ENCODE data around the gene KIAA1328.

The KIAA1328 gene

GRCh38 chr18:37222999-37223378, 394.1 kb downstream of the KIAA1328 start:
- no peak for DNase-seq

DNA sequence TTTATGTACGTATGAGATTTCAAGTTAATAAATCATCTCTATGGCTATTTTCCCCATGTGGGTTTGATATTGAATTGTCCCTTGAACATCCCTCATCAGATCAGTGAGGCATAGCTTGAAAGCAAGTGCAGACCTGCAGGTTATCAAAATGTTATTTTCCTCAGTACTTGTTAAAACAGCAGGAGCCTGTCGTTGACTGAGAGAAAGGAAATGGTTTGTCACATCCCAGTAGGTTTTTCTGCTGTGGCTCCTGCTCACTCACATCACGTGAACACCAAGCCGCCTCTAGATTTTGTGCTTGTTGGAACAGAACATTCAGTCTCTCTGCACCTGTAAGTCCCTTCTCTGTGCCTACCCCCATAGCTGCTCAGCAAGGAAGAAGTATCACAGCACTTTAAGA, 396.4 kb downstream of the KIAA1328 start:
- no peak for DNase-seq

- no peak for DNase-seq
Measured at GRCh38 chr18:37230768-37231167, 401.8 kb downstream of the KIAA1328 start.

- DNase-seq = no peak
Measured at GRCh38 chr18:37231251-37231650, 402.3 kb downstream of the KIAA1328 start.

DNA sequence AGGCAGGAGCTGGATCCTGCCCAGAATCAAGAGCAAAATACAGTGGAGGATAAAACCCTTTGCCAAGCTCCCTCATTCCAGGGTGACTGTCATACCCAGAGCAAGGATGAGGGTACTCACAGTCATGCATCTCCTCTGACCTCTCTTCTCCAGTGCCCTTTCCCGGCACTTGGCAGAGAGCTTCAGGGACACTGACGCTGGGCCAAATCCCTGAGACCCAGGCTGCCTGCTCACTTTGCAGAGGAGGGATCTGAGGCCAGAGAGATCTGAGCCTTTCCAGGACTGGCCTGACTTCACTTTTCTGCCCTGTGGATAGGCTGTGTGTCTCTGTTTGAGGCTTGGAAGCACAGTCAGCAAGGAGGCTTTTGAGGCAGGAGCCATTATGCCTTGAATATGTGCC, 406.7 kb downstream of the KIAA1328 start:
- no peak for DNase-seq

DNA sequence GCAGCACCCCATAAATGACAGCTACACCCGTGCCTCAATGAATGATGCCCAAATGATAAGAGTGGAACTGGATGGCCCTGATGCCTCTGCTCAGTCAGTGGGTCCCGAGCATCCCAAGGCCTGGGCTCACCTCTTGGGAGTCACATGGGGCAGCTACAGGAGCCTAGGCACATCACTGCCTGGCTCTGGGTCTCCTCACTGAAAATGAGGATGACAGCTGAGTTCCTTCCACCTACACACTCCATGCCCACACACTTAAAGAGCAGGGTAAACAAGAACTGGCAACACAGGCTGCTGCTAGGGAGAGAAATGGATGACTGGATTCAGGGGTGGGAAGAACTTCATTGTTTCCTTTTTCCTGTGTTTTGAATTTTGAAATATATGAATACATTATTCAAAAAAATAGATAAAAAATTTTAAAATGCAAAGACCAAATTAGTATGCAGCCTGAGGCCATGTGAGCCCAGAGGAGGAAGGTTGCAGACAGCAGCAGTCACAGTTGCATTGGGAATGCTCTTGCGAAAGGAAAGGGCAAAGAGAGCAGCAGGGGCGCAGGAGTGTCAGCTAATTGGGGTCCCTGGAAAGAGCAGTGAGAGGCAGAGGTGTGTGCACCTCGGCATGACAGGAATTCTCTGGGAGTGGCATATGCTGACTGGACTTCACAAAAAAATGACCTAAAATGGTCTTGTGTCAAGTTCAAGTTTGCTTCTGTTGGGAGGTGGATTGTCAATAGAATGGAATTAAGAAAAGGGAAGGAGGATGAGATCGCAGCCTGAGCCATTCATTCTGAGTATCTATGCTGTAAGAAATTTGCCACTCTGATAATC, 409.6 kb downstream of the KIAA1328 start:
- DNase-seq = no peak

DNA sequence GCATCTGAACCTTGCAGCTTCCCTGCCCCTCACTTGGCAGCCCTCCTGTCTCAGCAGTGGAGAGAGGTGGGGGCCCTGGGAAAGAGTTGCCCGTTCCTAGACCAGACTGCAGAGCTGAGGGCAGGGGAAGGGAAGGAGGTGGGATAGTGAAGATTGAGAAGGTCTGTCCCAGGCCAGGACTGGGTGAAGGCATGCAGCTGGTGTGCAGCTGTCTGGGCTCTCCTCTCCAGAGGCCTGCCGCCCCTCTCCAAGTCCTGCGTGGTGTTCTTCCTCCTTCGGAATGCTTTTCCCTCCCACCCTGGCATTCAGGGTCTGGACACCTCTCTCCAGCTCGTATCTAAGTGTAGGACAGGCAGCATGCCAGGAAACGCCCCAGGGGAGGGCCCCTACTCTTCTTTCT, 413.2 kb downstream of the KIAA1328 start:
- DNase-seq = no peak

- DNase-seq = no peak
Measured at GRCh38 chr18:37242826-37243560, 414.1 kb downstream of the KIAA1328 start.

- no peak for DNase-seq
Measured at GRCh38 chr18:37243741-37244140, 414.8 kb downstream of the KIAA1328 start.

DNA sequence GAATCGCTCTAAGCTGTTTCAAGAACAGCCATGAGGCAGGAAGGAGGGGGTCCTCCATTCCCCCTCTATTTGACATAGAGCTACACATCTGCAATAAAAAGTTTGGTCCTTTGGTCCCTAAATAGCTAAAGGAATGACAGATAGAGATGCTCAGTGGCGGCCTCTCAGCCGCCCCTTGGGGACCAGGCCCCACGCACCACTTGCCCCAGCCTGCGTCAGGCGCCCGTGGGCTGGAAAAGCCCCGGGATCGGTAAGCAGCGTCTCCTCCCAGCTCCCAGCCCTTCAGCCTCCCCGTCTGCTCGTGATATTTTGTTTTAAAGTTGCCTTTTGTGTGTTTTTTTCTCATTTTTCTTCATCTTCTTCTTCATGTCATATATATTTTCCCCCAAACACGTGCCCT, 415.7 kb downstream of the KIAA1328 start:
- DNase-seq = no peak

DNA sequence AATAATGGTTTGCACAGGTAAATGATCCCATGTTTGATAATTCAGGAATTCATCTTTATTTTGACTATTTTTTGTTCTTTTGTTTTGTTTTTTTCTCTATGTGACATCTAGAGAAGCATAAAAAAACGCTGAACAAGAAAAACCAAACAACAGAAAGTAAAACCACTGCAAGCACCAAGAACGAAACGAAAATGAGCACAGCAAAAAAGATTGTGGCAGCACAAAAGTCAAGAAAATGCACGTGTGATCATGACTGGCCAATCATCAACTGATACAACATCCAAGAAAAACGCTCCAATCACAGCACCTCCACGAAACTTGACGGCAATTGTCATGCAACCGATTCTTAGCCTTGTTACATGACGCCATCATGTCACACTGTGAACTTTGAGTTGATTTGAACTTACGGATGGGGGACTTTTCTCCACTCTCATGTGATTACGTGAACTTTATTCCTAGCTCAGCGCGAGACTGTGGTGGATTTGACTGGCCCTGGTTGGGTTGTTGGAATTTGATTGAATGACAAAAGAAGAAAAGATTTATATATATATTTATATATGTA, 417.9 kb downstream of the KIAA1328 start:
- DNase-seq = no peak

DNA sequence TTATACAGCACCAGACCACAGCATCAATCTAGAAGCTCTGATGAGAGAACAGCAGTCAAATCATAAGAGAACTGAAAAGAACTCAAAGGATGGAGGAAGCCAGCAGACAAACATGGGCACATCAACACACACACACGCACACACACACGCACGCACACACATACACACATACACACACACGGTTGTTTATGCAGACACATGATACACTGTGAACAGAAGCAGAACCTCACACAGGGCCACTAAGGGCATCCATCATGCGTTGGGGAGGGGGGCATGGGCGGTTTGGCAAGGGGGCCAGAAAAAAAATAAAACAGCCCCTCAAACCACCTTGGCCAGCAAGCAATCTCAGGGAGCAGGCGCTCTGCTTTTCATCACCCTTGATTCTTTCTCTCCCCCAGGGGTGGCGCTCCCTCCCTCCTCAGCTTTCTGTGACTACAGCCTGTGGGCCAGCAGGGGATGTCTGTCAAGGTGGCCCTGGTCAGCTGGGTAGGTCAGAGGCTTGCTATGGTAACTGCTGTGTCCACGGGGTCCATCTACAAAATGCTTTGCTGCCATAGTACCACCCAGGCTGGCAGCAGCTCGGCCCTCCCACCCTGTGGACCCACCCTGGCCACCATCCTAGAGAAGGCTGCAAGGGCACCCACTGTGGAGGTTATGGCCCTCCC, 418.7 kb downstream of the KIAA1328 start:
- DNase-seq = no peak

DNA sequence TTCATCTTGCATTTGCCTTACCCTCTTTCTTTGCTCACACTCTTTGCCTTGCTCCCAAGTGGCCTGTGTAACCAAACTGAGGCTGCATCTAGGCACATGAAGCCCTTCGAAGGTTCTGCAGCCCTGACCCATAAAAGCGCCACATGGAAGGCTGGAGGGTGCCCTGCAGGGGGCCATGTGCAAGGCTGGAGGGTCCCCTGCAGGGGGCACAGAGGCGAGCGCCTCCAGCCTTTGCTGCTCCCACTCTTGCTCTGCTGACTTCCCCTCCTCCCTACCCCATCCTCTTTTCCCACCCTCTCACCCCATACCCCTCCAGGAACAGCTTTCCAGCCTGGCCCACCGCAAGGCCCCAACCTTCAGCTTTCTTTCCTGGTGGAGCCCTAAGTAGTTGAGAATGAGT, 419.4 kb downstream of the KIAA1328 start:
- no peak for DNase-seq

DNA sequence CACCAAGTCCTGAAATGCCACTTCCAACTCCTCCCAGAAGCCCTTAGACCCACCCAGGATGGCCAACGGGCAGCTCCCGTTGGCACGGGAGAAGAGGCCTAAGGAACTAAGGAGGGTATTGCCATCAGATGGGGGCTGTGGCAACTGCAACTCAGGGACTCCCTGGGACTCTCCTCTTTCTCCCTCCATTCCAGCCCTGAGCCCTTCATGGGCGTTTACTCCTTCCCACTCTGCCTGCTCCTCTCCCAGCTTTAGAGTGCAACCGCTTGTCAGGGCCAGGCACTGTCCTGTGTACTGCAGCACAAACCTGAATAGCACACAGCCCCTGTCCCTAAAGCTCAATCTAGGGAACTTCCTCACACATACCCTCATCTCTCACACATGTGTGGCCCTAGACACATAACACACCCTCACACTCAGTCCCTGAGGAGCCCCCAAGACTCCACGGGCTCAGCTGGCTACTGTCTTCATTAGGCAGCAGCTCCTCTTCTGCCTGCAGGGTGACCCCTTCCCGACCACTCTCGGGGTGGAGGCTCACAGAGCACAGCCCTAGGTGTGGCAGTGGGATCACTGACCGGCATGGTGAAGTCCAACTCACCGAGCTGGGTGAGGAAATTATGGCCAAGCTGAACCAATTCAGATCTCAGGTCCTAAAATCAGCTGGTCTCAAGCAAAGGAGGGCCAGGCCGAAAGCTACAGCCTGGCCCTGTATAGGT, 420.4 kb downstream of the KIAA1328 start:
- DNase-seq = no peak

GRCh38 chr18:37249895-37250618, 421.1 kb downstream of the KIAA1328 start:
- DNase-seq = no peak

GRCh38 chr18:37251679-37252078, 422.8 kb downstream of the KIAA1328 start:
- no peak for DNase-seq

DNA sequence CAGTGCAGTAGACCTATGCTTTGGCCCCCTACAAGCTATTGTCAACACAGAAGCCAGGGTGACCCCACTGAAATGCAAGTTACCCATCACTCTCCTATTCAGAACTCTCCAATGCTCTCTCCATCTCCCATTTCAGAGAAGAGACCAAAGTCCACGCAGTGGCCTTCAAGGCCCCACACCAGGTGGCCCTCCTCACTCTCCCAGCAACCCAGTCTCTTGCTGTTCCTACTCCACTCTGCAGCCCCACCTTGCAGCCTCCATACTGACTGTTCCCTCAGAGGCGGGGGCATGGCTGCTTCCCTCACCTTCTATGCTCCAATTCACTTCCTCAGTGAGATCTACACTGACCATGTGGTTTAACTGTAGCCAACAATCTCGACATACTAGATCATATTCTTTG, 423.4 kb downstream of the KIAA1328 start:
- no peak for DNase-seq

DNA sequence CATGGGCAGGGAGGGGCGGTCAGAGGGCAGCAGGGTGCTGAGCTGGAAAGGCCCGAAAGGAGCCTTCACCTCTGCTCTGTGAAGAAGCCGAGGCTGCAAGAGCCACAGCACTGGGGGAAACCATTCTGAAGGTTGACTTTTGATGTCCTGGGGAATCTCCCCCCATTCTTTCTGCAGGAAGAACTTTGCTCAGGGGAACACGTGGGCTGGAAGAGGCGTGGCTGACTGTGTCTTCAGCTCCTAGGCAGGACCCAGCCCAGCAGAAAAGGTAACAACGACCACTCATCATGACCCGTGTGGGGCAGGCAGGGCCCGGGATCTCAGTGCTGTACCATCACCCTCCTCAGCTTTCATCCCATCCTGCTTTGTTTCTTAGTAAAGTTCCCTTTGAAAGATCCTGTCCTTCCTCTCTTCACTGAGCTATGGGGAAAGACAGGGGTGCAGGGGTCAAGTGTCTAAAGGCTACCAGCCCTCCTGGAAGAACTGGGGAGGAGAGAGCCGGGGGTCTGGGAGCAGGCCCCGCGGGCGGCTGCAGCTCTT, 424.0 kb downstream of the KIAA1328 start:
- DNase-seq = no peak

DNA sequence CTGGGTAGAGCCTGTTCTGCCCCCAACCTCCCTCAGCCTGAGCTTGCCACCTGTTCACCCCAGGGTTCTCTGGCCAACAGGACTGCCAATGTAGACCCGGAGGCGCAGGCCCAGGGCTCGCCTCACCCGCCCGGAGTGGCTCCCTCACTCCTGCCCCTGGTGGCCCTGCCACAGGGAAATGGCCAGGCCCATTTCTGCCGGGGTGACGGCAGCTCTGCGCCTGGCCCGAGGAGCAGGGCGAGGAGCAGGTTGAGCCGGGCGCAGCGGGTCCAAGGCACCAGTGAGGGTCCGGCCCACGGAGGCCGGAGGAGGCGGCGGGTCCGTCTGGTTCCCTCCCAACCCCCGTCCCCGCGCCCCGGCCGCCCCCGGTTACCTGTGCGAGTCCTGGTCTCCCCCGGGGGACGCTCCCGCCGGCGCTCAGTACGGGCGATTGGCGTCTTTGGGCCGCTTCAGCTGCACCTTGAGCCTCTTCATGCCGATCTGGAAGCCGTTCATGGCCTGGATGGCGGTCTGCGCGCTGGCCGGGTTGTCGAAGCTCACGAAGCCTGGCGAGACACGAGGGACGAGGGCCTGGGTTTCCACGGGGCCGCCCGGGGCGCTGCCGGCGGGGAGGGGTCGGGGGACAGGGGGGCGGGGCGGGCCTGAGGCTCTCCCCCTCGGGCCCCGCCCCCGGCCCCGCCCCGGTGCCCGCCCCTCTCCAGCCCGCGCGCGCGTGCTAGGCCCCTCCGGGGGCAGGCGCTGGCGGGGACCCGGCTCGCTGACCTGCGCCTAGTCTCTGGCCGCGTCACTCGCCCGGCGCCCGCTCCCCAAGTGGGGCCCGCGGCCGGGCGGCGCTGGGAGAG, 424.7 kb downstream of the KIAA1328 start:
- DNase-seq = no peak

- DNase-seq = no peak
Measured at GRCh38 chr18:37254236-37254754, 425.4 kb downstream of the KIAA1328 start.

GRCh38 chr18:37254973-37255372, 426.0 kb downstream of the KIAA1328 start:
- no peak for DNase-seq
